C4-2B (cell line): ENCODE data around the gene DCUN1D5.
"Not testable (repeated sequence)": the region's sequence is repeated elsewhere in the genome, so short reads cannot be mapped to it uniquely, and the experiment has no call there.

Experiments used
- H3K27ac ChIP-seq: fragments of 450-650 bp; 2 replicates; pipeline ENCODE4 v1.5.1; 2017
- ZFX ChIP-seq: fragments of 450-650 bp; IDR thresholded peaks from 2 replicates; pipeline ENCODE4 v1.6.1; 2017
- TF ChIP-seq, protein P1 (sequence below): fragments of 450-650 bp; conservative IDR thresholded peaks from 2 replicates; pipeline ENCODE4 v1.5.1; 2017; ENCODE audit warnings: mild to moderate bottlenecking

DCUN1D5 gene

DNA sequence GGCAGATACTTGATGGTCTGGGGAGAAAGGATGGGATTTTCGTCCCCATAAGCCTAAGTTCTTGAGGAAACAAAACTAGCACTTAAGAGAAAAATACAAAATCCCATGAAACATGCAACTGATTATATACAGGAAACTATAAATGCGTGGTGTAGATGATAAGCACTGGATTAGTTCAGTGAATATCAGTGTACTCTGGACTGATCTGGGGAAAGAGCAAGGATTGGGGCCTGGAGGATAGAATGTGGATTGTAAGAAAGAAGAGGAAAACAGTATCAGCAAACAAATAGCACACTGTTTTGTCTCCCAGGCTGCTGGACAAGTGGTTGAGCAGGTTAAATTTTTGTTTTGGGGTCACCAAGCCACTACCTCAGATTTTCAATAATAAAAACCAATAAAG lies 49.8 kb downstream of the DCUN1D5 start:
- no peak overlapping the region for H3K27ac ChIP-seq
- TF ChIP-seq ZFX = no peak
- TF ChIP-seq, protein P1, sequence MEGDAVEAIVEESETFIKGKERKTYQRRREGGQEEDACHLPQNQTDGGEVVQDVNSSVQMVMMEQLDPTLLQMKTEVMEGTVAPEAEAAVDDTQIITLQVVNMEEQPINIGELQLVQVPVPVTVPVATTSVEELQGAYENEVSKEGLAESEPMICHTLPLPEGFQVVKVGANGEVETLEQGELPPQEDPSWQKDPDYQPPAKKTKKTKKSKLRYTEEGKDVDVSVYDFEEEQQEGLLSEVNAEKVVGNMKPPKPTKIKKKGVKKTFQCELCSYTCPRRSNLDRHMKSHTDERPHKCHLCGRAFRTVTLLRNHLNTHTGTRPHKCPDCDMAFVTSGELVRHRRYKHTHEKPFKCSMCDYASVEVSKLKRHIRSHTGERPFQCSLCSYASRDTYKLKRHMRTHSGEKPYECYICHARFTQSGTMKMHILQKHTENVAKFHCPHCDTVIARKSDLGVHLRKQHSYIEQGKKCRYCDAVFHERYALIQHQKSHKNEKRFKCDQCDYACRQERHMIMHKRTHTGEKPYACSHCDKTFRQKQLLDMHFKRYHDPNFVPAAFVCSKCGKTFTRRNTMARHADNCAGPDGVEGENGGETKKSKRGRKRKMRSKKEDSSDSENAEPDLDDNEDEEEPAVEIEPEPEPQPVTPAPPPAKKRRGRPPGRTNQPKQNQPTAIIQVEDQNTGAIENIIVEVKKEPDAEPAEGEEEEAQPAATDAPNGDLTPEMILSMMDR = no peak

DNA sequence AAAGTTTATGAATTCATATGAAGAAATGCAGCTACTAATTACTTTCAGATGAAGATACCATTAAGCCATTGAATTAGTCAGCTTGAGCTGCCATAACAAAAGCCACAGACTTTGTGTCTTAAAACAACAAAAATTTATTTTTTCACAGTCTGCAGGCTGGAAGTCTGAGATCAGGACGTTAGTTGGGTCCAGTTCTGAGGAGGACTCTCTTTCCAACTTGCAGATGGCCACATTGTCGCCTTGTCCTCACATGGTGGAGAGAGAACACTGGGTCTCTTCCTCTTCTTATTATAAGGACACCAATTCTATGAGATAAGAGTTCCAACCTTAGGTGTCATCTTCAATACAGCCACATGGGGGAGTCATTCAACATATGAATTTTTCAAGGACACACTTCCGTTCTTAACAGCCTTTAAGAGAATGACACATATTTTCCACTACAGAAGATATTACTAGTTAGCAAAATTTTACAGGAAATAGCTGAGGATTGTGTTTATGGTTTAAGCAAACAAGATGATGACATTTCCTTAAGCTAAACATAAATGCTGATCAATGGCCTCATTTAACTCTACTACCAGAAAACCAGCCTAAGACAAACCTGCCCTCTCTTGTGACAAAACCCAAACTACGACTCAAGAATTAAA lies 56.0 kb downstream of the DCUN1D5 start:
- no peak overlapping the region for H3K27ac ChIP-seq
- TF ChIP-seq, protein P1 = peak; percentile 85
- no peak for TF ChIP-seq ZFX

DNA sequence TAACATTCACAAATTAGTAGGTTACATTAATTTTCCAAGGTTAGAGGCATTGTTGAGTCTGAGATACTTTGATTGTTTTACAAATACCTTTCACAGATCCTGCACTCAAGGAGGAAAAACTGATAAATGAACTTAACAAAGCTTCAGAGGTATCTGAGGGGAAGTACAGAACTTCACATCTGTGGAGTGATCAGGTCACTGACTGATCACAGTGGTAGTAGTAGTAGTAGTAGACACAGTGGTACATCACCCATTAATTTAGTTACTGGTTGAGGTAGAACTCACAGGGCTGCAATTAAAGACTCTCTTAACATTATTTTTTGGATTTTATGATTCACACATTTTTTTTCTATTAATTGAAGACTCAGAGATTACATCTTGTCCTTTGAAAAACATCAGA lies 56.7 kb downstream of the DCUN1D5 start:
- no peak overlapping the region for H3K27ac ChIP-seq
- no peak for TF ChIP-seq ZFX
- TF ChIP-seq, protein P1 = no peak

DNA sequence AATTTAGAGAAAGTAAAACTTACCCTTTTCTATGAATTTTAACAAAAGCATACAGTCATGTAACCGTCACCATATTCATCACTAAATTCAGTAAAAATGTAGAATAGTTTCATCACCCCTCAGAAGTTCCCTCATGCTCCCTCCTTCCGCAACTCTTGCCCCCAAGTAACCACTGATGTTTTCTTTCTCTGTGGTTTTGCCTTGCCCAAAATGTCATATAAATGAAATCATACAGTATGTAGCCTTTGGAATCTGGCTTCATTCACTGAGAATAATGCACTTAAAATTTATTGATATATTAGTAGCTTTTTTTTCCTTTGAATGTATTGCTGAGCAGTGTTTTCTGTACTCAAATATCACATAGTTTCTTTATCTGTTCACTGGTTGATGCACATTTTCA lies 60.1 kb downstream of the DCUN1D5 start:
- TF ChIP-seq ZFX = no peak
- TF ChIP-seq, protein P1 = no peak
- H3K27ac ChIP-seq = no peak overlapping the region

DNA sequence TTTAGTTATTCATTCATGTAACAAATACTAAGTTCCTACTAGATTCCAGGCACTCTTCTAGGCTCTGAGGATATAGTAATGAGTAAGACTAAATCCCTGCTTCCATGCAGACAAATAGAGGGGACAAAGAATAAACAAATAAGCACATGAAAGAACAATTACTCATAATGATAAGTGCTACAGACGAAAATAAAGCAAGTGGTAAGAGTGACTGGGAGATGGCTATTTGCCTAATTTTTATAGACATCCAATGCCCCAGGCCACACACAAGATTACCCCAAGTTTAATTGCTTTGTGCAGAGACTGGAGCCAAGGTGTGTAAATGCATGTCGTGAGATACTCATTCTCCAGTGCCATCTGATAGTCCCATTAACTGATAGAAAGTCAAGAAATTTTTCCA lies 62.6 kb downstream of the DCUN1D5 start:
- no peak overlapping the region for H3K27ac ChIP-seq
- no peak for TF ChIP-seq ZFX
- TF ChIP-seq, protein P1 = no peak

GRCh38 chr11:103028304-103029020 lies 63.5 kb downstream of the DCUN1D5 start:
- H3K27ac ChIP-seq = not testable (repeated sequence)

GRCh38 chr11:103024086-103024485 lies 67.9 kb downstream of the DCUN1D5 start:
- H3K27ac ChIP-seq = no peak overlapping the region
- TF ChIP-seq, protein P1 = no peak
- TF ChIP-seq ZFX = no peak

- no peak for TF ChIP-seq ZFX
- TF ChIP-seq, protein P1 = no peak
- no peak overlapping the region for H3K27ac ChIP-seq
Observed at GRCh38 chr11:103016031-103016430, 75.9 kb downstream of the DCUN1D5 start.
